GM12801 (cell line): Measurements from ENCODE around the gene FAM216B.

Experiments
- TF ChIP-seq, protein P1 (sequence below): IDR thresholded peaks from one replicate; pipeline ENCODE4 v1.5.1; 2011; ENCODE audit warnings: control low read depth; ENCODE audit not compliant: insufficient read length; ENCODE audit errors: extremely low read depth

The FAM216B gene

DNA sequence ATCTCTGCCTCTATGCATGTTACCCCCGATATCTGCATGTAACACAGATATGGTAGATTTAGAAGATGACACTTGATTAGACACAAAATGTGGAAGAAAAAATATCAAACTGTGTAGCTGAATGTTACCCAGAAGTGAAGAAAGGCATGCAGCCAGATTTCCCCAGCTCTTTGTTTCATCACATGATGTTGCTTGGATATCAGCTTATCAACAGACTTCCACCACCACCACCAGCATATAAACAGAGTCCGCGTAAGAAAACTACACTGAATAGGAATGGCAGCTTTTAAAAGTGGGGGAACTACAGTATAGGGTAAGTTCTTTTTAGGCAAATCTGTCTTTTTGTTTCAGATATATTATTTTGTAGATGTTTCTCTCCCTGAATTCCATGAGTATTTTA lies at the start of gene FAM216B:
Gene FAM216B, plus strand, starts transcription at position 233 of the 400 bp plus-strand sequence. CDS start 2,484 bp downstream, outside the sequence.
- TF ChIP-seq, protein P1, sequence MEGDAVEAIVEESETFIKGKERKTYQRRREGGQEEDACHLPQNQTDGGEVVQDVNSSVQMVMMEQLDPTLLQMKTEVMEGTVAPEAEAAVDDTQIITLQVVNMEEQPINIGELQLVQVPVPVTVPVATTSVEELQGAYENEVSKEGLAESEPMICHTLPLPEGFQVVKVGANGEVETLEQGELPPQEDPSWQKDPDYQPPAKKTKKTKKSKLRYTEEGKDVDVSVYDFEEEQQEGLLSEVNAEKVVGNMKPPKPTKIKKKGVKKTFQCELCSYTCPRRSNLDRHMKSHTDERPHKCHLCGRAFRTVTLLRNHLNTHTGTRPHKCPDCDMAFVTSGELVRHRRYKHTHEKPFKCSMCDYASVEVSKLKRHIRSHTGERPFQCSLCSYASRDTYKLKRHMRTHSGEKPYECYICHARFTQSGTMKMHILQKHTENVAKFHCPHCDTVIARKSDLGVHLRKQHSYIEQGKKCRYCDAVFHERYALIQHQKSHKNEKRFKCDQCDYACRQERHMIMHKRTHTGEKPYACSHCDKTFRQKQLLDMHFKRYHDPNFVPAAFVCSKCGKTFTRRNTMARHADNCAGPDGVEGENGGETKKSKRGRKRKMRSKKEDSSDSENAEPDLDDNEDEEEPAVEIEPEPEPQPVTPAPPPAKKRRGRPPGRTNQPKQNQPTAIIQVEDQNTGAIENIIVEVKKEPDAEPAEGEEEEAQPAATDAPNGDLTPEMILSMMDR = no peak

GRCh38 chr13:42732073-42732472 lies 49.3 kb upstream of the FAM216B start:
- TF ChIP-seq, protein P1 = no peak

DNA sequence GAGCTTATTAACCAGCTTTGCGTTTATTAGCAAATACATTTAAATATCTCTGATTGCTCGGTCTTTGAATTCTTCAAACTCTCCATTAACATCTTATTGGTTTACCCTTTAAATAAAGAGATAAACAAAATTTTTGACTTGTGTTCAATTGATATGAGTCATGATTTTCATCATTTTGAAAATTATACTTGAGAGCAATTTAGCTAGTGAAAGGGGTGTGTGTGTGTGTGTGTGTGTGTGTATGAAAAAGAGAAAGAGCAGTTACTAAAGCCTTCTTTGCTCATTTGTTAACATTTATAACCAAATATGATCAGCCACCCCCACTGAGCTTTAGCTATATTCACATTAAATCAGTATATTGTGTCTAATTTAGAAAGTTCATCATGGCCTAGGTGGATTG lies 48.3 kb upstream of the FAM216B start:
- TF ChIP-seq, protein P1 = no peak

GRCh38 chr13:42735010-42735409 lies 46.4 kb upstream of the FAM216B start:
- TF ChIP-seq, protein P1 = no peak

- TF ChIP-seq, protein P1 = no peak
Measured at GRCh38 chr13:42740753-42741152, 40.6 kb upstream of the FAM216B start.

DNA sequence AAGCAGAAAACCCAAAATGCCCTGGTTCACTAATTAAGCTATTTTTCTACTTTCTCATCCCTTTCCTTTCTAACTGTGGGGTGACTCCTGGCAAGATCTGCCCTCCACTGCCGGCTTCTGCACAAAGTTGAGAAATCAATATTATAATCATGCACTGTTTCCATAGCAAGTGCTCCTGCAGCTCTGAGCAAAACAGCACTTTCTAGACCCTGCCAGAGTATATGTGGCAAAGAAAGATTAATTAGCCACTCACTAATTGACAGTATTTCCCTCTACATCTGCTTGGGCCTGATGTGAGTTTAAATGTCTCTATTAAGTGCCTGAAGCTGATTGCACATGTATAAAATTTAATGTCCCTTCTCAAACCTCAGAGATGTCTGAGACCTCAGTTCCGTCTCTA lies 39.5 kb upstream of the FAM216B start:
- TF ChIP-seq, protein P1 = no peak

GRCh38 chr13:42745655-42746054 lies 35.7 kb upstream of the FAM216B start:
- TF ChIP-seq, protein P1 = no peak

DNA sequence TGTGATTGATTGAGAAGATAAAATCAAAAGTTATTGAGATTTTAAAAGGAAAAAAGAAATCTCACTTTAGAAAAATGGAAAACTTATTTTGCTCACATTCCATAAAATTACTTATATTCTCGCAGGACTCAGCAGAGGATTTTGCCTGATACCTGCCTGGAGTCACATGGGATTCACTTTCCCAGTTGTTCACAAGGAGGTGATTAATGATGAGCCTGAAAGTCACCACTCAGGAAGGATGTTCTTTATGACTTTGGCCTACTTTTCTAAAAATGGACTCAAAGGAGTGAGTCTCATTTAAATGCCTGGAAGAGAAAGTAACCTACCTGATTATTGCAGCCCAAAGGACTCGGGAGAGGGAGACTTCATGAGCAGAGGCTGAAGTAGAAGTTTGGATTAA lies 34.5 kb upstream of the FAM216B start:
- TF ChIP-seq, protein P1 = no peak
